Natural killer cell treated with Interleukin-12 subunit alpha and Interleukin-12 subunit beta and Interleukin-15 and Interleukin-18, amount 100 ng/mL, for 72 hours (primary cell): Measurements from ENCODE around the gene LETMD1. TPM values are rescaled to one million over a fixed set of nuclear protein-coding genes. Genes with fewer than 3 reads are reported as not detected.
"Not testable (repeated sequence)": the region's sequence is repeated elsewhere in the genome, so short reads cannot be mapped to it uniquely, and the experiment has no call there.

Experiments used
- ATAC-seq, 2 donors: fragments of 150-1000 bp; cut with Tn5 transposase in 1 of 2; sonication (Bioruptor Pico), chemical (Tn5 transposase) in 1 of 2; 2 replicates each; pipeline ENCODE4 v1.10.0; 2021
- DNase-seq: peaks from one replicate; pipeline ENCODE4 v3.0.0; 2022; ENCODE audit warnings: low spot score
- H3K27ac Mint-ChIP-seq, 2 donors: 1 replicate in 1 of 2; 2 replicates in 1 of 2; pipeline ENCODE4 v1.8.0; 2022; ENCODE audit warnings: mixed read lengths in 2 of 2, mild to moderate bottlenecking in 1 of 2, moderate library complexity in 1 of 2
- H3K27me3 Mint-ChIP-seq, 2 donors: 1 replicate in 1 of 2; 2 replicates in 1 of 2; pipeline ENCODE4 v1.8.0; 2022; ENCODE audit warnings: mixed read lengths in 2 of 2
- H3K36me3 Mint-ChIP-seq: one replicate; pipeline ENCODE4 v1.8.0; 2022; ENCODE audit warnings: mixed read lengths
- H3K4me1 Mint-ChIP-seq, 2 donors: 1 replicate in 1 of 2; 2 replicates in 1 of 2; pipeline ENCODE4 v1.8.0; 2022; ENCODE audit warnings: low read depth in 2 of 2, mixed read lengths in 2 of 2, mild to moderate bottlenecking in 1 of 2
- H3K4me3 Mint-ChIP-seq: one replicate; pipeline ENCODE4 v1.8.0; 2022; ENCODE audit warnings: mixed read lengths
- H3K9me3 Mint-ChIP-seq: 2 replicates; pipeline ENCODE4 v1.8.0; 2022; ENCODE audit warnings: mixed read lengths
- total RNA-seq, 2 donors: library from RNA; stranded (reverse); gene quantifications; one replicate each; pipeline ENCODE4 v1.2.3, GENCODE V29; 2022

LETMD1 gene
- total RNA-seq, 2 donors from 2014 or later = 46.5 to 106 TPM

- Mint-ChIP-seq H3K27ac (no peak overlapping the region), H3K4me1 (peaks cover 11 to 18% of the 10 kb centered on the region in 2 donors), H3K4me3 (no peak overlapping the region), H3K36me3 (no peaks in the 10 kb centered on the region), H3K9me3 (no peaks in the 10 kb centered on the region), H3K27me3 (no peaks in the 10 kb centered on the region)
- ATAC-seq = no peak
- no peak for DNase-seq
These were observed 27.3 kb downstream of the LETMD1 start for GRCh38 chr12:51075390-51075789.

GRCh38 chr12:51076236-51076930 lies 28.3 kb downstream of the LETMD1 start:
- Mint-ChIP-seq H3K27ac (no peak overlapping the region), H3K36me3 (no peaks in the 10 kb centered on the region), H3K4me1 (peaks cover 13 to 20% of the 10 kb centered on the region in 2 donors), H3K4me3 (no peak overlapping the region), H3K27me3 (no peaks in the 10 kb centered on the region), H3K9me3 (no peaks in the 10 kb centered on the region)
- DNase-seq (no peak), ATAC-seq (no peak)

GRCh38 chr12:51077930-51078329 lies 29.8 kb downstream of the LETMD1 start:
- H3K27ac Mint-ChIP-seq = no peak overlapping the region
- no peak for ATAC-seq
- H3K36me3 Mint-ChIP-seq = no peaks in the 10 kb centered on the region
- H3K27me3 Mint-ChIP-seq = no peaks in the 10 kb centered on the region
- no peaks in the 10 kb centered on the region for H3K9me3 Mint-ChIP-seq
- no peak overlapping the region for H3K4me3 Mint-ChIP-seq
- DNase-seq = no peak
- H3K4me1 Mint-ChIP-seq = peaks cover 29 to 34% of the 10 kb centered on the region in 2 donors

GRCh38 chr12:51078346-51078745 lies 30.2 kb downstream of the LETMD1 start:
- H3K9me3 Mint-ChIP-seq, DNase-seq, H3K27me3 Mint-ChIP-seq, ATAC-seq, H3K36me3 Mint-ChIP-seq, H3K27ac Mint-ChIP-seq, H3K4me3 Mint-ChIP-seq: not testable (repeated sequence)
- peaks cover 31 to 36% of the 10 kb centered on the region in 2 donors for H3K4me1 Mint-ChIP-seq

- H3K4me1 Mint-ChIP-seq = peaks cover 31 to 36% of the 10 kb centered on the region in 2 donors
- H3K27ac Mint-ChIP-seq, H3K9me3 Mint-ChIP-seq, H3K36me3 Mint-ChIP-seq, DNase-seq, H3K4me3 Mint-ChIP-seq, H3K27me3 Mint-ChIP-seq, ATAC-seq: not testable (repeated sequence)
These were observed 30.7 kb downstream of the LETMD1 start for GRCh38 chr12:51078866-51079265.

GRCh38 chr12:51080136-51080535 lies 32.0 kb downstream of the LETMD1 start:
- Mint-ChIP-seq H3K36me3 (no peaks in the 10 kb centered on the region), H3K27me3 (no peaks in the 10 kb centered on the region), H3K27ac (no peak overlapping the region), H3K9me3 (no peaks in the 10 kb centered on the region), H3K4me3 (no peak overlapping the region), H3K4me1 (peaks cover 31 to 40% of the 10 kb centered on the region in 2 donors)
- DNase-seq (no peak), ATAC-seq (no peak)

- Mint-ChIP-seq H3K27ac (peak overlapping the region in 1 of 2 donors; percentile 98), H3K9me3 (no peaks in the 10 kb centered on the region), H3K4me1 (peaks cover 24 to 35% of the 10 kb centered on the region in 2 donors), H3K4me3 (peak overlapping the region; percentile 99), H3K36me3 (no peaks in the 10 kb centered on the region), H3K27me3 (no peaks in the 10 kb centered on the region)
- no peak for ATAC-seq
- DNase-seq = no peak
These were observed 33.3 kb downstream of the LETMD1 start for GRCh38 chr12:51081421-51081820.

- Mint-ChIP-seq H3K9me3 (no peaks in the 10 kb centered on the region), H3K4me1 (peaks cover 24 to 31% of the 10 kb centered on the region in 2 donors), H3K27me3 (no peaks in the 10 kb centered on the region), H3K27ac (peak overlapping the region; percentile 82 to 98), H3K4me3 (peak overlapping the region; percentile 99), H3K36me3 (no peaks in the 10 kb centered on the region)
- no peak for ATAC-seq
- no peak for DNase-seq
These were observed 34.5 kb downstream of the LETMD1 start for GRCh38 chr12:51082561-51083125.

- H3K4me1 Mint-ChIP-seq = peaks cover 25 to 29% of the 10 kb centered on the region in 2 donors
- DNase-seq (peak; percentile 96), ATAC-seq (peak; percentile 100)
- no peaks in the 10 kb centered on the region for H3K36me3 Mint-ChIP-seq
- H3K9me3 Mint-ChIP-seq = no peaks in the 10 kb centered on the region
- H3K4me3 Mint-ChIP-seq = peak within 1 kb of the TSS; percentile 99
- no peaks in the 10 kb centered on the region for H3K27me3 Mint-ChIP-seq
- peak within 1 kb of the TSS; percentile 82 to 98 for H3K27ac Mint-ChIP-seq
These were observed 35.2 kb downstream of the LETMD1 start, which contains the start of gene CSRNP2 for GRCh38 chr12:51083126-51083833. CSRNP2 (minus strand) TSS chr12:51083596; CDS start chr12:51076561, 7,035 bp downstream.

- no peaks in the 10 kb centered on the region for H3K9me3 Mint-ChIP-seq
These were observed 37.6 kb downstream of the LETMD1 start for GRCh38 chr12:51085757-51086156.

GRCh38 chr12:51086933-51087332 lies 38.8 kb downstream of the LETMD1 start:
- no peak overlapping the region for H3K4me3 Mint-ChIP-seq
- H3K9me3 Mint-ChIP-seq = no peaks in the 10 kb centered on the region
- peak overlapping the region in 1 of 2 donors; percentile 43 for H3K27ac Mint-ChIP-seq
- peaks cover 17 to 21% of the 10 kb centered on the region in 2 donors for H3K4me1 Mint-ChIP-seq
- H3K36me3 Mint-ChIP-seq = no peaks in the 10 kb centered on the region
- ATAC-seq = no peak
- DNase-seq = no peak
- H3K27me3 Mint-ChIP-seq = no peaks in the 10 kb centered on the region

More at GRCh38 chr12:51085757-51086156, 37.6 kb downstream of the LETMD1 start:
- Mint-ChIP-seq H3K27me3 (no peaks in the 10 kb centered on the region), H3K27ac (no peak overlapping the region), H3K4me1 (peaks cover 22 to 29% of the 10 kb centered on the region in 2 donors), H3K36me3 (no peaks in the 10 kb centered on the region), H3K4me3 (no peak overlapping the region)
- ATAC-seq = no peak
- no peak for DNase-seq

GRCh38 chr12:51087818-51088217 lies 39.7 kb downstream of the LETMD1 start:
- Mint-ChIP-seq H3K9me3 (no peaks in the 10 kb centered on the region), H3K4me1 (peaks cover 8 to 12% of the 10 kb centered on the region in 2 donors), H3K27ac (peak overlapping the region; percentile 24 to 43), H3K27me3 (no peaks in the 10 kb centered on the region), H3K36me3 (no peaks in the 10 kb centered on the region), H3K4me3 (peak overlapping the region; percentile 41)
- no peak for ATAC-seq
- no peak for DNase-seq

GRCh38 chr12:51090705-51091229 lies 42.6 kb downstream of the LETMD1 start:
- Mint-ChIP-seq H3K27me3 (no peaks in the 10 kb centered on the region), H3K4me1 (peaks cover 0 to 9% of the 10 kb centered on the region in 2 donors), H3K27ac (no peak overlapping the region), H3K9me3 (no peaks in the 10 kb centered on the region), H3K4me3 (no peak overlapping the region), H3K36me3 (peaks cover 10% of the 10 kb centered on the region)
- no peak for ATAC-seq
- no peak for DNase-seq

- Mint-ChIP-seq H3K36me3 (peaks cover 22% of the 10 kb centered on the region), H3K9me3 (no peaks in the 10 kb centered on the region), H3K27me3 (no peaks in the 10 kb centered on the region), H3K4me3 (no peak overlapping the region), H3K27ac (no peak overlapping the region), H3K4me1 (no peaks in the 10 kb centered on the region)
- DNase-seq (no peak), ATAC-seq (no peak)
These were observed 50.5 kb downstream of the LETMD1 start for GRCh38 chr12:51098611-51099010.
